Measurements from ENCODE around the gene EPC2. TPM values are rescaled to one million over a fixed set of nuclear protein-coding genes. Genes with fewer than 3 reads are reported as not detected.
A peak's percentile ranks its signal among the peaks of the same experiment; 100 is the strongest.

The EPC2 gene
- total and polyA plus RNA-seq, 10 of the 15 experiments (the other 5 are each of a cell fraction or from before 2014, with no cell fraction given), result 2.0 to 16.5 (median 10.8) TPM

DNA sequence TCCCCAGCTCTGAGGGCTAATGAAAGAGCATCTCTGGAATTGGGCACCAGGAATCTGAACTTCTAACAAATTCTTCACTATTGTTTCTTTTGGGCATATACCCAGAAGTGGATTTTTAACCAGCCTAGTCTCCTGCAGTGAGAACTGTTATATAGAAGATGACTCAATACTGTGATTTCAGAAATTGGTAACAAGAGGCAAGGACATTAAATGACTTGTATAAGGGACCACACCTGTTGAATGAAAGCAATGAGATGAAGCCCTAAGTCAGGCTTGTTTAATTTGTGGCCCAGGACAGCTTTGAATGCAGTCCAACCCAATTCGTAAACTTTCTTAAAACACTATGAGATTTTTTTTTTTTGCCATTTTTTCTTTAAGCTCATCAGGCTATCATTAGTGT lies 57.9 kb downstream of the EPC2 start (continued):
- TF ChIP-seq NRF1 (conservative IDR thresholded peaks at IDR 0.05; ENCODE audit: low read depth, low read length) (no peak), WRNIP1 (IDR thresholded peaks at IDR 0.05; ENCODE audit: borderline replicate concordance, low read depth, low read length) (no peak), SMC3 (IDR thresholded peaks at IDR 0.05; ENCODE audit: borderline replicate concordance, low read length) (no peak), MTA2 (IDR thresholded peaks at IDR 0.05; ENCODE audit: low read depth) (no peak)

DNA sequence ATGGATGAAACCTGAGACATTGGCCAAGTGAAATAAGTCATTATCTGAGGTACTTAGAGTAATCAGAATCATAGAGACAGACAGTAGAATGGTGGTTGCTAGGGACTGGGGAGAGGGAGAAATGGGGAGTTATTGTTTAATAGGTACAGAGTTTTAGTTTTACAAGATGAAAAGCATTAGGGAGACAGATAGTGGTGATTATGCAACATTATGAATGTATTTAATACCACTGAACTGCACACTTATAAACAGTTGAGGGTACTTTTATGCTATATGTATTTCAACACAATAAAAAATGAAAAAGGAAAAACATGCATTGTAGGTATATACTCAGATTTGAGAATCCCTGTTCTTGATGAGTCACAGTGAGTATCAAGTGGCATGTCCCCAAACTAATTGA lies 59.7 kb downstream of the EPC2 start:
- ChIA-PET SMC1A (ENCODE audit: uncharacterized antibody, unreplicated experiment) (no interaction called here), POLR2A (no interaction called here), RAD21 (ENCODE audit: unreplicated experiment) (no interaction called here), CTCF (interaction anchor here (0.7 kb wide), 1 partner anchor 57 kb away, joined by 4 read pairs; no protein-coding TSS in a partner anchor)
- intact Hi-C loops (cut with micrococcal nuclease; ENCODE audit: unreplicated experiment) (no loop called here), in situ Hi-C loops (cut with MboI) (no loop called here)
- DNase-seq (ENCODE audit: low read depth, low spot score) (no peak), FAIRE-seq (no peak), ATAC-seq (no peak)
- H4K20me1 ChIP-seq (ENCODE audit: control insufficient read depth, insufficient read depth), result no peaks in the 10 kb centered on the region
- H3K79me2 ChIP-seq (ENCODE audit: control insufficient read depth, insufficient read depth, low read length), result no peaks in the 10 kb centered on the region; the same call in none of the 2 replicates
- no peak for TF ChIP-seq CREM (IDR thresholded peaks at IDR 0.05; ENCODE audit: low read depth)
- H3K4me3 ChIP-seq, result no peak overlapping the region
- H2AFZ ChIP-seq (ENCODE audit: control insufficient read depth, low read depth, low read length), result no peak overlapping the region
- no peaks in the 10 kb centered on the region for H3K27me3 ChIP-seq (replicated peaks in 1 of 2; ENCODE audit: control insufficient read depth in 2 of 2, insufficient read depth in 2 of 2, low read length in 1 of 2)
- peaks cover 8% of the 10 kb centered on the region for H3K9me3 ChIP-seq (replicated peaks; ENCODE audit: control insufficient read depth, insufficient read depth, low read length)
- no peak overlapping the region for H3K4me2 ChIP-seq (ENCODE audit: control insufficient read depth, insufficient read depth)
- no peak overlapping the region for H3K9ac ChIP-seq (ENCODE audit: control insufficient read depth, insufficient read depth, low read length)
- no peak overlapping the region for H3K27ac ChIP-seq (ENCODE audit: control insufficient read depth, insufficient read depth)
- BruUV-seq (replicated peaks), result TSS peak; percentile 6
- no peaks in the 10 kb centered on the region for H3K4me1 ChIP-seq (ENCODE audit: control insufficient read depth, insufficient read depth, low read length)
- peaks cover 0 to 3% of the 10 kb centered on the region in 2 experiments; a peak in 3 of 4 replicates for H3K36me3 ChIP-seq (ENCODE audit: control insufficient read depth in 2 of 2, insufficient read depth in 2 of 2, low read length in 1 of 2)

DNA sequence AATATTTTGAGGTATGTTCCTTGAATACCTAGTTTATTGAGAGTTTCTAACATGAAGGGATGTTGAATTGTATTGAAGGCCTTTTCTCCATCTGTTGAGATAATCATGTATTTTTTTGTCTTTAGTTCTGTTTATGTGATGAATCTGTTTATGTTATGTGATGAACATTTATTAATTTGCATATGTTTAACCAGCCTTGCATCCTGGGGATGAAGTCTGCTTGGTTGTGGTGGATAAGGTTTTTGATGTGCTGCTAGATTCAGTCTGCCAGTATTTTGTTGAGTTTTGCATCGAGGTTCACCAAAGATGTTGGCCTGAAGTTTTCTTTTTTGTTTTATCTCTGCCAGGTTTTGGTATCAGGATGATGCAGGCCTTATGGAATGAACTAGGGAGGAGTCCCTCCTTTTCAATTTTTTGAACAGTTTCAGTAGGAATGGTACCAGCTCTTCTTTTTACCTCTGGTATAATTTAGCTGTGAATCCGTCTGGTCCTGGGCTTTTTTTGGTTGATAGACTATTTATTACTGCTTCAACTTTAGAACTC lies 71.9 kb downstream of the EPC2 start:
- Histone ChIP-seq H4K20me1 (ENCODE audit: control insufficient read depth, insufficient read depth) (no peaks in the 10 kb centered on the region), H3K27ac (ENCODE audit: control insufficient read depth, insufficient read depth) (no peak overlapping the region), H3K4me1 (ENCODE audit: control insufficient read depth, insufficient read depth, low read length) (peaks cover 15% of the 10 kb centered on the region), H3K79me2 (ENCODE audit: control insufficient read depth, insufficient read depth, low read length) (peaks cover 10% of the 10 kb centered on the region), H3K4me3 (no peak overlapping the region), H3K9ac (ENCODE audit: control insufficient read depth, insufficient read depth, low read length) (no peak overlapping the region), H3K36me3 (ENCODE audit: control insufficient read depth in 2 of 2, insufficient read depth in 2 of 2, low read length in 1 of 2) (peaks cover 0 to 1% of the 10 kb centered on the region in 2 experiments; a peak in 2 of 4 replicates), H3K4me2 (ENCODE audit: control insufficient read depth, insufficient read depth) (no peak overlapping the region), H3K27me3 (replicated peaks in 1 of 2; ENCODE audit: control insufficient read depth in 2 of 2, insufficient read depth in 2 of 2, low read length in 1 of 2) (no peaks in the 10 kb centered on the region), H2AFZ (ENCODE audit: control insufficient read depth, low read depth, low read length) (no peak overlapping the region), H3K9me3 (replicated peaks; ENCODE audit: control insufficient read depth, insufficient read depth, low read length) (peaks cover 3% of the 10 kb centered on the region)
- no peak for TF ChIP-seq ZNF274 (IDR thresholded peaks at IDR 0.05; ENCODE audit: insufficient read depth, insufficient read length)
- no peak for TF ChIP-seq EP300 (IDR thresholded peaks at IDR 0.05; ENCODE audit: borderline replicate concordance in 1 of 2, control insufficient read depth in 1 of 2, low read depth in 2 of 2, low read length in 2 of 2)
- TF ChIP-seq BMI1 (IDR thresholded peaks at IDR 0.05; ENCODE audit: borderline replicate concordance), result no peak
- no peak for FAIRE-seq
- ATAC-seq, result no peak
- ChIA-PET SMC1A (ENCODE audit: uncharacterized antibody, unreplicated experiment) (interaction anchor here (1.9 kb wide), 1 partner anchor 11 kb away, joined by 4 read pairs; no protein-coding TSS in a partner anchor), CTCF (interaction anchor here (1.0 kb wide), 1 partner anchor 330 kb away, joined by 3 read pairs; no protein-coding TSS in a partner anchor), RAD21 (ENCODE audit: unreplicated experiment) (no interaction called here), POLR2A (no interaction called here)
- WGBS (ENCODE audit: insufficient coverage, insufficient replicate concordance, low lambda C conversion rate, missing lambda C conversion rate), result 25% methylated on average over 2 of the region's 2 CpGs
- no TSS peak for BruUV-seq (replicated peaks)
- in situ Hi-C loops (cut with MboI) (no loop called here), intact Hi-C loops (cut with micrococcal nuclease; ENCODE audit: unreplicated experiment) (no loop called here)
- DNase-seq (ENCODE audit: low read depth, low spot score), result no peak
